ENCODE measurements around the gene IGFBP5. TPM values are rescaled to one million over a fixed set of nuclear protein-coding genes. Genes with fewer than 3 reads are reported as not detected.

The IGFBP5 gene
- total RNA-seq, 1 donor from 2014 or later, result 150 TPM

DNA sequence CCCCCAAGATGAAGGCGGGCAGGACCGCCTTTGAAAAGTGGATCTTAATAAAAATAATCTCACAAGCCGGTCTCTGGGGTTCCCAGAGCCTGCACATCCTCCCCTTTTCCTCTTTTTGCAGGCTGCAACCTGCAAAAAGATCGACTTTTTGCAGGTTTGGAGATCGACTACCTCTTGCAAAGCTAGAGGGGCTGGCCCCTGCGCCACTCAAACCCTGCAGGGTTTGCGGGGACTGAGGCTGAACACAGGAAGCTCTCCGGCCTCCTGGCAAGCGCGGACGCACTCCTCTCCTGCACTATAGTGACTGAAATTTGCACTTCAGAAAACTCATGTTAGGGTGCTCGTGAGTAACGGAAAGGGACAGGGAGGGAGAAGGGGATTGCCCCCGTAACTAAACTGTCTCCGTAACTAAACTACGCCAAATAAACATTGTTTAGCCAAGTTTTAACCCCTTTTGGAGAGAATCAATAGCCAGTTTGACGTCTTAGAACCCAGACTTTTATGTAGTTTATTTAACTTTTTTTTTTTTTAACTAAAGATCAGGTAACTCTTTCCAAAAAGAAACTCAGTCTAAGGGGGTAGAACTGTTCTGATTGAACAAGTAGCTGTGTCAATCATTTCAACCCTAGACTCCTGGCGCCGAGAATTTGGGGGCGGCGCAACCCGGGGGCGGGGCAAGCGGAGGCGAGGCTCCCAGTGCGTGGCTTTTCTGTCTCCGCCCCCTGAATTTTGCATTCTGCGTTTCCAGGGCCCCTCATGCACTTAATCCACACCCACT lies 2.5 kb downstream of the IGFBP5 start:
- Histone ChIP-seq H3K36me3 (peaks cover 6% of the 10 kb centered on the region), H3K4me3 (peak overlapping the region; percentile 80), H3K4me2 (peak overlapping the region; percentile 96), H3K9me3 (ENCODE audit: low read depth) (no peaks in the 10 kb centered on the region), H3K4me1 (peaks cover 55% of the 10 kb centered on the region), H3F3A (ENCODE audit: low read depth) (peaks cover 62% of the 10 kb centered on the region), H3K9ac (peak overlapping the region; percentile 52), H3K27me3 (no peaks in the 10 kb centered on the region), H2AFZ (replicated peaks) (no peak overlapping the region), H3K79me2 (ENCODE audit: low read depth) (peaks cover 49% of the 10 kb centered on the region), H4K20me1 (ENCODE audit: low read depth) (peaks cover 38% of the 10 kb centered on the region), H3K27ac (peak overlapping the region; percentile 78)
- peaks cover 13% of the 10 kb centered on the region for H3K27me3 Mint-ChIP-seq (ENCODE audit: insufficient read depth, low read depth)
- H3K9me3 Mint-ChIP-seq, result no peaks in the 10 kb centered on the region
- peak; percentile 94 for DNase-seq (ENCODE audit: low spot score)
- H3K36me3 Mint-ChIP-seq, result no peaks in the 10 kb centered on the region
- no peak for TF ChIP-seq EZH2 (IDR thresholded peaks at IDR 0.05)
- TF ChIP-seq, protein P1, sequence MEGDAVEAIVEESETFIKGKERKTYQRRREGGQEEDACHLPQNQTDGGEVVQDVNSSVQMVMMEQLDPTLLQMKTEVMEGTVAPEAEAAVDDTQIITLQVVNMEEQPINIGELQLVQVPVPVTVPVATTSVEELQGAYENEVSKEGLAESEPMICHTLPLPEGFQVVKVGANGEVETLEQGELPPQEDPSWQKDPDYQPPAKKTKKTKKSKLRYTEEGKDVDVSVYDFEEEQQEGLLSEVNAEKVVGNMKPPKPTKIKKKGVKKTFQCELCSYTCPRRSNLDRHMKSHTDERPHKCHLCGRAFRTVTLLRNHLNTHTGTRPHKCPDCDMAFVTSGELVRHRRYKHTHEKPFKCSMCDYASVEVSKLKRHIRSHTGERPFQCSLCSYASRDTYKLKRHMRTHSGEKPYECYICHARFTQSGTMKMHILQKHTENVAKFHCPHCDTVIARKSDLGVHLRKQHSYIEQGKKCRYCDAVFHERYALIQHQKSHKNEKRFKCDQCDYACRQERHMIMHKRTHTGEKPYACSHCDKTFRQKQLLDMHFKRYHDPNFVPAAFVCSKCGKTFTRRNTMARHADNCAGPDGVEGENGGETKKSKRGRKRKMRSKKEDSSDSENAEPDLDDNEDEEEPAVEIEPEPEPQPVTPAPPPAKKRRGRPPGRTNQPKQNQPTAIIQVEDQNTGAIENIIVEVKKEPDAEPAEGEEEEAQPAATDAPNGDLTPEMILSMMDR (IDR thresholded peaks at IDR 0.05), result no peak
- no peak for TF ChIP-seq EZH2phosphoT487 (IDR thresholded peaks at IDR 0.05)
- H3K4me3 Mint-ChIP-seq, result peak overlapping the region; percentile 94
- peak overlapping the region; percentile 91 for H3K27ac Mint-ChIP-seq
- peaks cover 68% of the 10 kb centered on the region for H3K4me1 Mint-ChIP-seq

DNA sequence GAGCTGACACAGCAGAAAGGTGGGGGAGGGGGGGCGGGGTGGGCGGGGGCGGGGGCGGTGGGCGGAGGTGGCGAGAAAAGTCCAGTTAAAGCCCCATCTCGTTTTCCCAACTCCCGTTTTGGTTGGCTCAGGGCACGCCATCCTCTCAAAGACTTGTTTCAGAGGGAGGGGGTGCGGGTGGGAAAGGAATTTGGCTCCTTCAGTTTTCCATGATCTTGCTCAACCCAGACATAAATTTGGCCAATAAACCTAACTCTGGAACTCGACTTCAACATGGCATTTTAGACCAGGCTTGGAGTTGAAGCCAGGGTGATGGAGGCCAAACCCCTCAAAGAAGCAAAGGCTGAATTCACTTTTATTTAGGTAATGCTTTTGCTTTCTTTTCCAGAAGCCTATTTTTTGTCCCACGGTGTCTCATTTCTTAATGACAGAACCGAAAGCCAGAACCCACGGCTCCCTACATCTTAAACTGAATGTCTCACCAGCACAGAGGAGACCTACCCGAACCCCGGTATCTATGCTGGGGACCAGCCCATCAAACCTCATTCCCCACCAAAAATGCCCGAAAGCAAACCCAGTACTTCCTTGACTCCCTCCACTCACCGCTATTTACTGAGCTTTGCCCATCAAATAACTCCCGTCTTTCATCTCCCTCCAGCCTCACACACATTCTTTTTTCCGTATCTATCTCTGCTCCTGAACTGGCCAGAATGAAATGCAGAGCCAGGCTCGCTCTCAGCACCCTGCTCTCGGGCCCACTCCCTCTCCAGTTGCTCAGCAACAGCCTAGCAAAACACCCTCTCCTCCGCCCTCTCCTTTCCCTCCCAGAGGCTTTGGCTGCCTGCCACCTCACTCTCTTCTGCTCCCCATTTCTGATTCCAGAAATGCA lies 4.3 kb downstream of the IGFBP5 start:
- Histone ChIP-seq H3K36me3 (peaks cover 8% of the 10 kb centered on the region), H3K27me3 (no peaks in the 10 kb centered on the region), H3K79me2 (ENCODE audit: low read depth) (peaks cover 49% of the 10 kb centered on the region), H4K20me1 (ENCODE audit: low read depth) (peaks cover 56% of the 10 kb centered on the region), H3F3A (ENCODE audit: low read depth) (peaks cover 57% of the 10 kb centered on the region), H2AFZ (replicated peaks) (no peak overlapping the region), H3K27ac (peak overlapping the region; percentile 58), H3K4me1 (peaks cover 44% of the 10 kb centered on the region), H3K9ac (no peak overlapping the region), H3K9me3 (ENCODE audit: low read depth) (no peaks in the 10 kb centered on the region), H3K4me2 (peak overlapping the region; percentile 96), H3K4me3 (peak overlapping the region; percentile 80)
- TF ChIP-seq EZH2phosphoT487 (IDR thresholded peaks at IDR 0.05), result no peak
- TF ChIP-seq, protein P1 (IDR thresholded peaks at IDR 0.05), result no peak
- TF ChIP-seq EZH2 (IDR thresholded peaks at IDR 0.05), result no peak
- no peaks in the 10 kb centered on the region for H3K36me3 Mint-ChIP-seq
- DNase-seq (ENCODE audit: low spot score), result peak; percentile 81
- peaks cover 54% of the 10 kb centered on the region for H3K4me1 Mint-ChIP-seq
- peaks cover 13% of the 10 kb centered on the region for H3K27me3 Mint-ChIP-seq (ENCODE audit: insufficient read depth, low read depth)
- H3K27ac Mint-ChIP-seq, result peak overlapping the region; percentile 71
- peak overlapping the region; percentile 94 for H3K4me3 Mint-ChIP-seq
- no peaks in the 10 kb centered on the region for H3K9me3 Mint-ChIP-seq

DNA sequence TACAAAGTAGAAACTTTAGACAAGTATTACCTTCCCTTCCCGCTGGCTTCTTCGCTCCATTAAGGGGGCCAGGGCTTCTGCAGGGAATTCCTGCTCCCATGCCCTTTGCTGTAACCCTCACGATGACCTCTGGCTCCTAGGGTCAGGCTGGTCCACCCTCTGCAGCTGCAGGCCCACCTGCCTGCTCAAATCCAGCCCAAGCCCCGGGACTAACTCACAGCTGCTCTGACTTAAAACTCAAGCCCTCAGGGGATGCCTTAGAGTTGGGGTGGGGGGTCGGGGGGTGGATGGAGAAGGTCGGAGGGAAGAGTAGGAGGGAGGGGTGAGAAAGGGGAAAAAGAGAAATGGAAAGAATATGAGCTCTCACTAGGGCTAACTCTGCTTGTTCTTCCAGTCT lies 4.9 kb downstream of the IGFBP5 start:
- H3K4me3 Mint-ChIP-seq, result peak overlapping the region; percentile 38
- no peak overlapping the region for H2AFZ ChIP-seq (replicated peaks)
- peaks cover 13% of the 10 kb centered on the region for H3K27me3 Mint-ChIP-seq (ENCODE audit: insufficient read depth, low read depth)
- peak overlapping the region; percentile 55 for H3K27ac Mint-ChIP-seq
- peak overlapping the region; percentile 58 for H3K27ac ChIP-seq
- no peaks in the 10 kb centered on the region for H3K9me3 Mint-ChIP-seq
- DNase-seq (ENCODE audit: low spot score), result peak; percentile 83
- H3K4me3 ChIP-seq, result peak overlapping the region; percentile 80
- peaks cover 50% of the 10 kb centered on the region for H3K4me1 Mint-ChIP-seq
- H4K20me1 ChIP-seq (ENCODE audit: low read depth), result peaks cover 62% of the 10 kb centered on the region
- H3K4me1 ChIP-seq, result peaks cover 38% of the 10 kb centered on the region
- H3F3A ChIP-seq (ENCODE audit: low read depth), result peaks cover 50% of the 10 kb centered on the region
- H3K36me3 Mint-ChIP-seq, result no peaks in the 10 kb centered on the region
- H3K4me2 ChIP-seq, result peak overlapping the region; percentile 96
- H3K36me3 ChIP-seq, result peaks cover 8% of the 10 kb centered on the region
- no peaks in the 10 kb centered on the region for H3K27me3 ChIP-seq
- no peak overlapping the region for H3K9ac ChIP-seq
- TF ChIP-seq, protein P1 (IDR thresholded peaks at IDR 0.05), result no peak
- no peak for TF ChIP-seq EZH2phosphoT487 (IDR thresholded peaks at IDR 0.05)
- TF ChIP-seq EZH2 (IDR thresholded peaks at IDR 0.05), result no peak
- no peaks in the 10 kb centered on the region for H3K9me3 ChIP-seq (ENCODE audit: low read depth)
- H3K79me2 ChIP-seq (ENCODE audit: low read depth), result peaks cover 49% of the 10 kb centered on the region
